NT2/D1 (cell line): ENCODE measurements around the gene TSPAN32.

Experiments
- DNase-seq: peaks from one replicate; pipeline ENCODE4 v3.0.0-alpha.2; 2011; ENCODE audit warnings: low read depth, low spot score
- H3K27me3 ChIP-seq: 2 replicates; pipeline ENCODE4 v1.6.0; 2011; ENCODE audit warnings: mild to moderate bottlenecking; ENCODE audit not compliant: insufficient read length, insufficient read depth
- H3K36me3 ChIP-seq: 2 replicates; pipeline ENCODE4 v1.6.1; 2011; ENCODE audit warnings: mild to moderate bottlenecking, low read length, mixed read lengths; ENCODE audit not compliant: insufficient read depth, insufficient read length
- H3K4me1 ChIP-seq: 2 replicates; pipeline ENCODE4 v1.5.1; 2011; ENCODE audit not compliant: insufficient read depth, insufficient read length
- H3K4me3 ChIP-seq: 2 replicates; pipeline ENCODE4 v1.5.1; 2011; ENCODE audit warnings: low read depth; ENCODE audit not compliant: insufficient read length
- H3K9ac ChIP-seq: 2 replicates; pipeline ENCODE4 v1.6.0; 2011; ENCODE audit warnings: low read depth; ENCODE audit not compliant: insufficient read length
- H3K9me3 ChIP-seq: 2 replicates; pipeline ENCODE4 v1.5.1; 2011; ENCODE audit warnings: mild to moderate bottlenecking, low read length; ENCODE audit not compliant: insufficient read depth
- SUZ12 ChIP-seq: IDR thresholded peaks from 2 replicates; pipeline ENCODE4 v1.6.1; 2011; ENCODE audit not compliant: insufficient read length, insufficient read depth; ENCODE audit errors: extremely low read depth
- YY1 ChIP-seq: IDR thresholded peaks from 2 replicates; pipeline ENCODE4 v1.6.1; 2011; ENCODE audit not compliant: insufficient read length, insufficient read depth
- ZNF274 ChIP-seq: IDR thresholded peaks from 2 replicates; pipeline ENCODE4 v1.6.1; 2011; ENCODE audit warnings: mild to moderate bottlenecking, low read depth, low read length

Gene TSPAN32

GRCh38 chr11:2301631-2302305 lies at the start of gene TSPAN32, which contains the start of gene C11orf21:
Gene TSPAN32, plus strand, starts transcription at chr11:2302013. Its CDS starts 137 bp downstream, at chr11:2302150.
Gene C11orf21, minus strand, starts transcription at chr11:2301918. Its CDS starts 110 bp downstream, at chr11:2301808.
- Histone ChIP-seq H3K9ac (peak within 1 kb of the TSS; percentile 17), H3K9me3 (no peaks in the 10 kb centered on the region), H3K27me3 (no peaks in the 10 kb centered on the region), H3K4me1 (peaks cover 18% of the 10 kb centered on the region), H3K4me3 (no peak within 1 kb of the TSS), H3K36me3 (no peaks in the 10 kb centered on the region)
- TF ChIP-seq YY1 (no peak), SUZ12 (no peak)
- no peak for DNase-seq

GRCh38 chr11:2252018-2252417 lies 49.8 kb upstream of the TSPAN32 start:
- no peak overlapping the region for H3K4me3 ChIP-seq
- DNase-seq = no peak
- no peaks in the 10 kb centered on the region for H3K36me3 ChIP-seq
- no peak for TF ChIP-seq YY1
- TF ChIP-seq SUZ12 = no peak
- TF ChIP-seq ZNF274 = no peak
- H3K9ac ChIP-seq = no peak overlapping the region
- H3K9me3 ChIP-seq = peaks cover 5% of the 10 kb centered on the region; the same call in 1 of the 2 replicates
- H3K27me3 ChIP-seq = no peaks in the 10 kb centered on the region
- peaks cover 23% of the 10 kb centered on the region for H3K4me1 ChIP-seq

- peaks cover 5% of the 10 kb centered on the region; the same call in 1 of the 2 replicates for H3K9me3 ChIP-seq
- no peak for TF ChIP-seq ZNF274
- TF ChIP-seq YY1 = no peak
- TF ChIP-seq SUZ12 = no peak
- H3K36me3 ChIP-seq = no peaks in the 10 kb centered on the region
- H3K4me3 ChIP-seq = no peak overlapping the region
- H3K27me3 ChIP-seq = no peaks in the 10 kb centered on the region
- H3K4me1 ChIP-seq = peaks cover 15% of the 10 kb centered on the region
- no peak for DNase-seq
- no peak overlapping the region for H3K9ac ChIP-seq
Measured at GRCh38 chr11:2256293-2256913, 45.4 kb upstream of the TSPAN32 start.

- Histone ChIP-seq H3K27me3 (no peaks in the 10 kb centered on the region), H3K4me1 (peaks cover 18% of the 10 kb centered on the region), H3K9ac (no peak overlapping the region), H3K36me3 (no peaks in the 10 kb centered on the region), H3K4me3 (no peak overlapping the region), H3K9me3 (peaks cover 5% of the 10 kb centered on the region; the same call in 1 of the 2 replicates)
- TF ChIP-seq YY1 = no peak
- no peak for TF ChIP-seq ZNF274
- no peak for TF ChIP-seq SUZ12
- no peak for DNase-seq
Measured at GRCh38 chr11:2256951-2257700, 44.7 kb upstream of the TSPAN32 start.

- Histone ChIP-seq H3K4me3 (no peak overlapping the region), H3K36me3 (no peaks in the 10 kb centered on the region), H3K4me1 (peaks cover 23% of the 10 kb centered on the region), H3K9ac (no peak overlapping the region), H3K9me3 (peaks cover 5% of the 10 kb centered on the region; the same call in 1 of the 2 replicates), H3K27me3 (no peaks in the 10 kb centered on the region)
- TF ChIP-seq SUZ12 (no peak), YY1 (no peak), ZNF274 (no peak)
- no peak for DNase-seq
Measured at GRCh38 chr11:2258501-2259465, 43.0 kb upstream of the TSPAN32 start.

GRCh38 chr11:2259466-2259830 lies 42.4 kb upstream of the TSPAN32 start:
- H3K9ac ChIP-seq = no peak overlapping the region
- no peaks in the 10 kb centered on the region for H3K27me3 ChIP-seq
- no peak overlapping the region for H3K4me3 ChIP-seq
- TF ChIP-seq ZNF274 = no peak
- no peak for TF ChIP-seq YY1
- TF ChIP-seq SUZ12 = no peak
- DNase-seq = no peak
- peaks cover 23% of the 10 kb centered on the region for H3K4me1 ChIP-seq
- H3K9me3 ChIP-seq = no peaks in the 10 kb centered on the region
- no peaks in the 10 kb centered on the region for H3K36me3 ChIP-seq
